CD4-positive, alpha-beta T cell treated with Interleukin-17A for 1 hour (primary cell): ENCODE data around the gene PNPLA2.
A peak's percentile ranks its signal among the peaks of the same experiment; 100 is the strongest.

Source experiments
- DNase-seq: peaks from one replicate; pipeline ENCODE4 v3.0.0-alpha.2; 2020

Gene PNPLA2

GRCh38 chr11:786235-787083, 32.3 kb upstream of the PNPLA2 start:
- DNase-seq, result no peak

DNA sequence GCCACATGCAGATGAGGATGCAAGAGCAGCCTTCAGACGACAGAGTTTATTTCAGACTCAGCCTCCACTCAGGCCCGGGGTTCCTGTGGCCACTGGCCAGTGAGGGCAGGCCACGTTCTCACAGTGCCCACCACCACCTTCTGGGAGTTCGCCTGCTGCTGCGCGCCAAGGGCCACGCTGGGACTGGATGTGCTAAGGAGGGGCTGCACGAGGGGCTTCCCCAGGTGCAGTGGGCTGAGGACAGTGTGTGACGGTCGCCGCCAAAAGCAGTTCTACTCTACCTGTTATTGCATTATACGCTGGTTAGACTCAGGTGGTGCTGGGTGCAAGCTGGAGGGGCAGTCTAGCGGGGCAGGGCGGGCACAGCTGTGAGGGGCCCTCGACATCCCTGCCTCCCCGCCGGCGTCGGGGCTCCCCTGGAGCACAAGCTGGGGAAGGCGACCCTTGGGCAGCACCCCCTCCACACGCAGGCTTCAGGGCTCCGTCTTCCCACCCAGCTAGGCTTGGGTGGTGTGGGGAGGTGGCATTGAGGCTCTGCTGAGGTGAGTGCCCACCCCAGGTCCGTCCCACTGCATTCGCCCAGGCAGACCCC, 31.5 kb upstream of the PNPLA2 start:
- no peak for DNase-seq

DNA sequence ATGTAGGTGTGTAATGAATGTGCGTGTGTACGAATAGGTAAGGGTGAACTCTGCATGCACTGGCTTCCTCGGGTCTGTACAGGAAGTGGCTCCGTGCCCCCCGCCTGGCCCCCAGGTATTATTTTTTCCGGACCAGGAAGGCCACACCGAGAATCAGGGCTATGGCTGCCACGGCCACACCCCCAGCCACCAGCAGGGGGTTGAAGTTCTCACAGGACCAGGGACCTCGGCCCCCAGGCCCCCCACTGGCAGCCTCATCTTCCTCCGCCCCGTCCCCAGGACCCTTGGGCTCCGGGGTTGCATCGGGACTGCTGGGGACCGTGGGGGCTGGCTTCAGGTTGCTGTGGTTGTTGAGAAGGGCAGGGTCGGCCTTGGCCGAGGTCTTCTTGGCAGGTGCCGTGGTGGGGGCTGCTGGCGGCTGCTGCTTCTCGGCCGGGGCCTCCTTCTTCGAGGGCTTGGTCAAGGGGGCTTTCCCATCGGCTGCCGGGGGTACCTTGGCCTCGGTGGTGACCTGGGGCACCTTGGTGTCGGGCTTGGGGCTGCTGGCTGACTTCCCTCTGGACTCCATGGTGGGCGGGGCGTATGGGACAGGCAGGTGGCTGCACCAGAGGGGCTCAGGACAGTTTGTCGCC, 30.6 kb upstream of the PNPLA2 start:
- DNase-seq, result no peak

GRCh38 chr11:788953-789940, 29.5 kb upstream of the PNPLA2 start:
- DNase-seq, result no peak

DNA sequence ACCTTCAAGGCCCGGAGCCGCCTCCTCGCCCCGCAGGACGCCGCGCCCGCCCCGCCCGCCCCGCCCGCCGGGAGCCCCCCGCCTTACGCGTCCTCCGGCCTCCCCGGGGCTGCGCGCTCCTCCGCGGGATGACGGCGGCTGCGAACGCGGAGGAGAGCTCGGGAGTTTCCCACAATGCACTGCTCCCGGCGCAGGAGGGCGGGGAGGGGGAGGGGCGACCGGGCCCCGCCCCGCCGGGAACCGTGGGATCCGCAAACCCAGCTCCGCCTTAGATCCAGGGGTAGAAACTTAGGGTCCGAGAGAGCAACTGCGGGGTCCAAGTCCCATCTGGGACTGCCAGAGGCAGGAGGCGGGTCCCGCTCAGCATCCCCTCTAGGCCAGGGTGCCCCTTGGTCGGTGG, 28.8 kb upstream of the PNPLA2 start, which contains the start of gene CEND1:
Gene CEND1 (minus strand): TSS at position 148 of the 400 bp plus-strand sequence. CDS start 1,514 bp downstream, outside the sequence.
- peak; percentile 53 for DNase-seq

GRCh38 chr11:790721-791564, 27.8 kb upstream of the PNPLA2 start:
- no peak for DNase-seq

- DNase-seq, result no peak
These were observed 26.8 kb upstream of the PNPLA2 start for GRCh38 chr11:791658-792534.

- DNase-seq, result no peak
These were observed 26.2 kb upstream of the PNPLA2 start for GRCh38 chr11:792535-792821.

GRCh38 chr11:792873-793272, 25.8 kb upstream of the PNPLA2 start:
- DNase-seq, result no peak

GRCh38 chr11:793556-793955, 25.2 kb upstream of the PNPLA2 start:
- DNase-seq, result no peak

GRCh38 chr11:794013-794765, 24.5 kb upstream of the PNPLA2 start:
- no peak for DNase-seq

- DNase-seq, result no peak
These were observed 23.7 kb upstream of the PNPLA2 start for GRCh38 chr11:794766-795633.

- DNase-seq, result peak; percentile 85
These were observed 22.8 kb upstream of the PNPLA2 start for GRCh38 chr11:795634-796564.

- no peak for DNase-seq
These were observed 22.0 kb upstream of the PNPLA2 start for GRCh38 chr11:796565-797295.

DNA sequence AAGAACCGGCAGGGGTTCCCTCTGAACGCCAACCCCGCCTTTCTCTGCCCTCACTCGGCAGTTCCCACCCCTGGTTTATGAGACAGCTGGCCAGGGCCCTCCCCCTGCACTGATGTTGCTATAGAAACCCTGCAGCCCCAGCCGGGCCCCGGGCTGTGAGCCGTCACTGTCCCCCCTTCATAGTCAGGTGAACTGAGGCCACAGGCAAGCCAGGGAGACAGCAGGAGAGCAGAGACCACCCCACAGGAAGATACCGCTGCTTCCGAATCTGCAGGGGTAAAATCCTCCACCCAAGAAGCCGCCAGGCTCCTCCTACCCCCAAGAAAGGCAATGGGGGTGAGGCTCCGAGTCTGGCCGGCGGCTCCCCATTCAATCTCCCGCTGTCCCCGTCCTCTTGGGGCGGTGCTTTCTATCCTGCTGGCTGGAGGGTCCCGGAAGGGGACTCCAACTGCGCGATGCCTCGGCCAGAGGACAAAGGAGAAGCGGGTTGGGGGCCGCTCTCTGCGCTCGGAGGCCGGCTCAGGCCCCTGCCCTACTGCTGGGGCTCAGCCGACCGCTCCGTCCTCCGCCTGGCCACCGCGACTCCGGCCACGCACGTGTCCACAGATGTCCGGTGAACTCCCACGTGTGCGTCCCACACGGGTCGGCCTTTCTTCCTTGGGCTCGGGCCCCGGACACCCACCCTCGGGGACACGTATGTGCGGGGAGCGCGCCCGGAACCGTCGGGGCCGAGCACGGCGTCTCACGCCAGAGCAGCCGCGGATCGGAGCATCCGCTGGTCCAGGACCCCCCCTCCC, 21.2 kb upstream of the PNPLA2 start:
- peak; percentile 90 for DNase-seq

DNA sequence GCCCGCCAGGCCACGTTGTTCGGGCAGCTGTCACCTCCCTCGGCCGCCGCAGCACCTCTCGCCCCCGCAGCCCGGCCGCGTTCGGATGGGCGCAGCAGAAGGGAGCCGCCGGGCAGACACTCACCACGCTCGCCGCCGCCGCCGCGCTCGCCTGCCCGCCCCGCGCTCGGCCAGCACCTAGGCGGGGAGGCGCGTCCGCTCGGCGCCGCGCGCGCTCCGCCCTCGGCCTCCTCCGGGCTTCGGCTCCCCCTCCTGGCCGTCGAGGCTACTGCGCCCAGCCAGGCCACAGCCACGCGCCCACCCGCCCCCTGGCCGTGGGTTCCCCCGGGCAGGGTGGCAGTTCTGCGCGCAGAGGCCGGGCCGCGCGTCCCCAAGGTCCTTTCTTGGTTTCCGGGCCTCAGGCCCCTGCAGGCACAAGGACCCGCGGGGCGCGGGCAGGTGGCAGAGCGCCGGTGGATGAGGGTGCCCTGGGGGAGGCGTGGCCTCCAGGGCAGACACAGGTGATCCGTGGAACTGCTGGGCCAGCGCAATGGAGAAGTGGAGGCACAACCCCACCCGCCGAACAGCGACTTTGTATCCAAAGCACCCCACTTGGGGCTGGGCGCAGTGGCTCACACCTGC, 20.5 kb upstream of the PNPLA2 start, which contains the start of gene SLC25A22:
Gene SLC25A22 (minus strand): TSS at position 189 of the 621 bp plus-strand sequence. CDS start 3,275 bp downstream, outside the sequence.
- DNase-seq, result peak; percentile 83
